Nephron progenitor cell (in vitro differentiated cells): ENCODE results near the gene ABCA12.

ENCODE experiments used
- DNase-seq: peaks from one replicate; pipeline ENCODE4 v3.0.0; 2021
- H3K27ac Mint-ChIP-seq: 2 replicates; pipeline ENCODE4 v1.8.0; 2021; ENCODE audit warnings: mild to moderate bottlenecking, moderate library complexity, mixed read lengths
- H3K27me3 Mint-ChIP-seq: 2 replicates; pipeline ENCODE4 v1.8.0; 2021; ENCODE audit warnings: mild to moderate bottlenecking, low read depth, mixed read lengths; ENCODE audit not compliant: poor library complexity
- H3K36me3 Mint-ChIP-seq: 2 replicates; pipeline ENCODE4 v1.8.0; 2021; ENCODE audit warnings: low read depth, mixed read lengths
- H3K4me1 Mint-ChIP-seq: 2 replicates; pipeline ENCODE4 v1.8.0; 2021; ENCODE audit warnings: mixed read lengths
- H3K4me3 Mint-ChIP-seq: 2 replicates; pipeline ENCODE4 v1.8.0; 2021; ENCODE audit warnings: mild to moderate bottlenecking, moderate library complexity, mixed read lengths
- H3K9me3 Mint-ChIP-seq: 2 replicates; pipeline ENCODE4 v1.8.0; 2021; ENCODE audit warnings: mild to moderate bottlenecking, moderate library complexity, mixed read lengths
- CTCF ChIP-seq: fragments of 200-600 bp; sonication (generic); IDR thresholded peaks from 2 replicates; pipeline ENCODE4 v1.5.0; 2021; ENCODE audit warnings: antibody characterized with exemption

ABCA12 gene

GRCh38 chr2:215110918-215111317 is 27.5 kb downstream of the ABCA12 start:
- DNase-seq = no peak
- Mint-ChIP-seq H3K36me3 (no peaks in the 10 kb centered on the region), H3K27ac (no peak overlapping the region), H3K9me3 (no peaks in the 10 kb centered on the region), H3K4me3 (no peak overlapping the region), H3K4me1 (peaks cover 4% of the 10 kb centered on the region), H3K27me3 (no peaks in the 10 kb centered on the region)
- TF ChIP-seq CTCF = no peak

- no peaks in the 10 kb centered on the region for H3K36me3 Mint-ChIP-seq
- DNase-seq = no peak
- H3K4me3 Mint-ChIP-seq = no peak overlapping the region
- H3K27ac Mint-ChIP-seq = no peak overlapping the region
- H3K9me3 Mint-ChIP-seq = no peaks in the 10 kb centered on the region
- H3K4me1 Mint-ChIP-seq = peaks cover 4% of the 10 kb centered on the region
- TF ChIP-seq CTCF = no peak
- H3K27me3 Mint-ChIP-seq = no peaks in the 10 kb centered on the region
Observed at GRCh38 chr2:215107216-215108056, 31.0 kb downstream of the ABCA12 start.

- TF ChIP-seq CTCF = no peak
- no peak for DNase-seq
- Mint-ChIP-seq H3K27ac (no peak overlapping the region), H3K9me3 (no peaks in the 10 kb centered on the region), H3K4me3 (no peak overlapping the region), H3K4me1 (peaks cover under 1% of the 10 kb centered on the region), H3K27me3 (no peaks in the 10 kb centered on the region), H3K36me3 (no peaks in the 10 kb centered on the region)
Observed at GRCh38 chr2:215105607-215106354, 32.6 kb downstream of the ABCA12 start.

GRCh38 chr2:215104226-215104625 is 34.2 kb downstream of the ABCA12 start:
- Mint-ChIP-seq H3K4me1 (no peaks in the 10 kb centered on the region), H3K36me3 (no peaks in the 10 kb centered on the region), H3K9me3 (no peaks in the 10 kb centered on the region), H3K4me3 (no peak overlapping the region), H3K27me3 (no peaks in the 10 kb centered on the region), H3K27ac (no peak overlapping the region)
- no peak for TF ChIP-seq CTCF
- no peak for DNase-seq

GRCh38 chr2:215098875-215099274 is 39.6 kb downstream of the ABCA12 start:
- H3K4me3 Mint-ChIP-seq = no peak overlapping the region
- no peak overlapping the region for H3K27ac Mint-ChIP-seq
- H3K4me1 Mint-ChIP-seq = no peaks in the 10 kb centered on the region
- TF ChIP-seq CTCF = no peak
- no peaks in the 10 kb centered on the region for H3K27me3 Mint-ChIP-seq
- no peak for DNase-seq
- H3K9me3 Mint-ChIP-seq = no peaks in the 10 kb centered on the region
- no peaks in the 10 kb centered on the region for H3K36me3 Mint-ChIP-seq
